LNCaP clone FGC (cell line): Measurements from ENCODE around the gene SCD5.
A peak's percentile ranks its signal among the peaks of the same experiment; 100 is the strongest.

Source experiments
- DNase-seq: peaks from one replicate; pipeline ENCODE4 v3.0.0-alpha.2; 2011; ENCODE audit warnings: low read depth
- H3K4me3 ChIP-seq: 2 replicates; pipeline ENCODE4 v1.5.1; 2011; ENCODE audit warnings: mild to moderate bottlenecking, low read depth, low read length, control low read depth
- TF ChIP-seq, protein P1 (sequence below): IDR thresholded peaks from 2 replicates; pipeline ENCODE4 v1.5.1; 2012; ENCODE audit warnings: mild to moderate bottlenecking; ENCODE audit not compliant: control insufficient read depth, insufficient read depth; ENCODE audit errors: extremely low read depth

The SCD5 gene

DNA sequence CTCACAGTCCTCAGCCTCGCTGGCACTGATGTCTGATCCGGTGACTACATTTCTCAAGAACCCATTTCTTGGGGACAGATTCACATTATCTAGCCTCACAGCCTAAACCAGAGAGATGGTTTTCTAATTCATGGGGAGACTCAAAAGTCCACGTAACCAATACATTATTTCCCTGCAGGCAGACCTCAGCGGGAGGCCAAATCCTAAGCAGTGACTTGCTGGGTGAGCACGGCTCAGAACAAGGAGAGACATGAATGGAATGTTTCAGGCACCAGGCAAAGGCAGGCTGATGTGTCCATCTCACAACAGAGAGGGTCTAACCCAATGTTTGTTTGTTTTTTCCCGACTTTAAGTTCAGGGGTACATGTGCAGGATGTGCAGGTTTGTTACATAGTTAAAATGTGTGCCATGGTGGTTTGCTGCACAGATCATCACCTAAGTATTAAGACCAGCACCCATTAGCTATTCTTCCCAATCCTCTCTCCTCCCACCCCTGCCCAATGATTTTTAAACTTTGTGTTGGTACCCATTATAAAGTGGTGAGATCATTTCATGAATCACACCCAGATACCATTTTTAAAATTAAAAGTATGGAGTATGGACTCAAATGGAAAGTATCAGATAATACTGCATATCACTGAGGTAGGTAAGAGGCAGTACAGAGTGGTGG is 53.3 kb downstream of the SCD5 start:
- no peak for DNase-seq
- H3K4me3 ChIP-seq: no peak overlapping the region
- TF ChIP-seq, protein P1, sequence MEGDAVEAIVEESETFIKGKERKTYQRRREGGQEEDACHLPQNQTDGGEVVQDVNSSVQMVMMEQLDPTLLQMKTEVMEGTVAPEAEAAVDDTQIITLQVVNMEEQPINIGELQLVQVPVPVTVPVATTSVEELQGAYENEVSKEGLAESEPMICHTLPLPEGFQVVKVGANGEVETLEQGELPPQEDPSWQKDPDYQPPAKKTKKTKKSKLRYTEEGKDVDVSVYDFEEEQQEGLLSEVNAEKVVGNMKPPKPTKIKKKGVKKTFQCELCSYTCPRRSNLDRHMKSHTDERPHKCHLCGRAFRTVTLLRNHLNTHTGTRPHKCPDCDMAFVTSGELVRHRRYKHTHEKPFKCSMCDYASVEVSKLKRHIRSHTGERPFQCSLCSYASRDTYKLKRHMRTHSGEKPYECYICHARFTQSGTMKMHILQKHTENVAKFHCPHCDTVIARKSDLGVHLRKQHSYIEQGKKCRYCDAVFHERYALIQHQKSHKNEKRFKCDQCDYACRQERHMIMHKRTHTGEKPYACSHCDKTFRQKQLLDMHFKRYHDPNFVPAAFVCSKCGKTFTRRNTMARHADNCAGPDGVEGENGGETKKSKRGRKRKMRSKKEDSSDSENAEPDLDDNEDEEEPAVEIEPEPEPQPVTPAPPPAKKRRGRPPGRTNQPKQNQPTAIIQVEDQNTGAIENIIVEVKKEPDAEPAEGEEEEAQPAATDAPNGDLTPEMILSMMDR: no peak

DNA sequence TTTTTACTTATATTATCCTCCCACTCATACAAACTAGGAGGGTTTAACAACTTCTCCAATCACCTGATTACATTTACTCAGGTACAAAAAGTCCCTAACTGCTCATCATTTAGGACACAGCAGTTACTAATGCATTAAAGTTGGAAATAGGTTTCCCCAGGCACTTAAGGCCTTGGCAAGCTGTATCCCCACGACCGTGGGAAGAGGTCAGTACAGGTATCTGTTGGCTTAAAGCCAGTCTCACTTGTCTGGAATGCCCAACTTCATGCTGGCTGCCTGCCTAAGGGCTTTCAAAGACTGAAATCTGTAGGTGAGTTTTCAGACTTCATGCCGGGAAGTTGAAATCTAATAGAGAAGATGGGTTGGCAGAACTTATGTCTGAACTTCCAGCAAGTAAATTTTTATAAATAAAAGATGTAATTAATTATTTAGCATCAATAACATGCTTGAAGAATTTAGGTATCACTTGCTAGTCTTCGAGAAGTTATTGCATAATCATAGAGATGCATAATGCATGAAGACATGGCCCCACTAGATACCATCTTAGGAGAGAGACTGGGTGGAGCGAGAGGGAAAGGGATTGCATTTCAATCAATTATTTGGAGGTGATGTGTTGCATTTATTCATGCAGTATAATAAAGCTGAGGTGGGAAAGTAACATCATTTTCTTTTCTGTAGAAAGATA is 54.2 kb downstream of the SCD5 start:
- peak; percentile 28 for DNase-seq

GRCh38 chr4:82741188-82741587 is 57.4 kb downstream of the SCD5 start:
- TF ChIP-seq, protein P1: no peak

More for the DNA sequence above, 54.2 kb downstream of the SCD5 start:
- no peak overlapping the region for H3K4me3 ChIP-seq
- TF ChIP-seq, protein P1: no peak

GRCh38 chr4:82739287-82740190 is 59.1 kb downstream of the SCD5 start:
- peak; percentile 17 for DNase-seq
- no peak overlapping the region for H3K4me3 ChIP-seq

More at GRCh38 chr4:82741188-82741587, 57.4 kb downstream of the SCD5 start:
- no peak for DNase-seq
- no peak overlapping the region for H3K4me3 ChIP-seq

GRCh38 chr4:82737354-82737753 is 61.2 kb downstream of the SCD5 start:
- no peak for DNase-seq
- H3K4me3 ChIP-seq: no peak overlapping the region
- TF ChIP-seq, protein P1: no peak

More at GRCh38 chr4:82739287-82740190, 59.1 kb downstream of the SCD5 start:
- TF ChIP-seq, protein P1: peak; percentile 89

DNA sequence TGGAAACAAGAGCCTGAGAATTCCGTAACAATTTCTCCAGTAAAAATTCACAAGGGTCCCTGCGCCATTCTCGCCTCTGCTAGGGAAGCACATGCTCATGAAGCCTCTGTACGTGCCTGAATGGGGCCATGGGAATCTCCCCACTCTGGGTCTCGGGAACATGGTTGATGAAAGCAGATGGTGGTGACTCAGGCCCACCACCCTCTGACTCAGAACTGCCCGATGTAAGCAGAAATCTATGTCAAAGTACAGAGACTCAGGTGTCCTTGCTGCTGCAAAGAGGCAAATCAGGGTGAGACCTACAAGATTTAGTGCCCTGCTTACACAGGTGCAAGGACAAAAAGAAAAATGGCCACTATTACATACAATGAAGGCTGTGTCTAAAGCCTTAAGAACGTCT is 65.0 kb downstream of the SCD5 start:
- no peak for DNase-seq
- TF ChIP-seq, protein P1: no peak
- H3K4me3 ChIP-seq: no peak overlapping the region
